Astrocyte (in vitro differentiated cells and primary cell): ENCODE data around the gene TPD52L1.

Experiments used
- CTCF ChIP-seq: IDR thresholded peaks from 2 replicates; pipeline ENCODE4 v1.5.1; 2011; ENCODE audit warnings: low read depth, mild to moderate bottlenecking, inconsistent platforms, low read length, moderate library complexity; ENCODE audit not compliant: insufficient read depth
- EZH2 ChIP-seq: IDR thresholded peaks from 2 replicates; pipeline ENCODE4 v1.6.1; 2012; ENCODE audit warnings: mild to moderate bottlenecking, low read length, inconsistent platforms; ENCODE audit not compliant: insufficient read depth

DNA sequence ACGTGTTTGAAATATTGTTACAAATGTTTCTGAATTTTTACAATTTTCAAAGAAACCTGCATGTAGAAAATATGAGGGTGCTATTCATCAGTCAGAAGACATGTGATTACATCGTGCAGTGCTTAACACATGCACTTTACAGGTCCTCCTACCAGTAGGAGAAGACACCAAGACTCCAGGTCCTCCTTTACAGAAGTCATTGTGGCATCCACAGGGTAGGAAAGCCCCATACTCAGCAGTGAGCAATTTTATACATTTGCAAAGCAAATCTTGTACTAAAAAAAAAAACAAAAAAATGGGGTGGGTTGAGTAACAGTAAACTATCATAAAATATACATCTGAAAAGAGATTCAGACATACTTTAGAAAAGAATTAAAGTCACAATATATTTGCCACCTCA lies 14.0 kb downstream of the TPD52L1 start:
- TF ChIP-seq CTCF (no peak), EZH2 (no peak)
